NCI-H446 treated with DMSO at 0.1 percent for 48 hours (cell line): Measurements from ENCODE around the gene TMEM255A.
"Not testable (repeated sequence)": the region's sequence is repeated elsewhere in the genome, so short reads cannot be mapped to it uniquely, and the experiment has no call there.

Source experiments
- DNase-seq: peaks from one replicate; lab custom pipeline; 2025; lab: John Stamatoyannopoulos, UW

The TMEM255A gene

DNA sequence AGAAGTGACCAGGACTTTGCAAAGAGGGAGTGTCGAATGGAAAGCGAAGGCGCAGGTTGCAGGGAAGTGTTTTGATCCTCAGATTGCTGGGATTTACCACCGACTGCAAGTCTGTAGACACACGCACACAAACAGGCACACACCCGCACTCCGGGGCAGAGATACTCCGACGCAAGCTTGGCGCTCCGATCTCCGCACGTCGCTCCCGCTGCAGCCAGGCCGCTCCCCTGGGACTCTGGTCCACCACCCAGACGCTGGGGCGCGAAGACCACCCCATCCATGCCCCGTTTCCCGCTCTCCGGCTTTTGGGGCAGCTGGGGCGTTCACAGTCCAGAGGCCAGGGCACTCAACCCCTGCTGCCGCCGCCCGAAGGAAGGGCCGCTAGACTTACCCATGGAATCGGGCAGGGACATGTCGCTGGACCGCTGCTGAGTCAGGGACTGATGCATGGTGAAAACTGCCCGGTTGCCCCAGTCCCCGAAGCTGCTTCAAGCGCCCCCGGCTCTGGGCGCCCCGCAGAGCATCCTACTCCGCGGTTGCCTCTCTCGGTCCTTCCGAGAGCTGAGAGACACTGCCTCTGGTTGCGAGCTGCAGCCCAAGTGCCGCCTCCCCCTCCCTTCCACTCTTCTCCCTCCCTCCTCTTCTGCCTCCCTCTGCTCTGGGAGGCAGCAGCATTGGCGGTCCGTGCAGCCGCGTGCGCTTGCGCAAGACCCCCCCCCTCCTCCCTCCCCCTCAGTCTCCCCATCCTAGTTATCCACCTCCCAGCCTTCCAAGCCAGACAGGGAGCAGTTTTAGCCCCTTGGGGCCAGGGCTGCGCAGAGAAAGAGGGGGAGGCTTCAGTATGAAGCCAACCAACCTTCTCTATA is at the start of gene TMEM255A:
Gene TMEM255A (minus strand): TSS at position 601 of the 866 bp plus-strand sequence. CDS start 152 bp downstream, at position 449.
- DNase-seq, result no peak

GRCh38 chrX:120358737-120359456 is 47.6 kb upstream of the TMEM255A start:
- no peak for DNase-seq

- no peak for DNase-seq
Measured at GRCh38 chrX:120357186-120357585, 45.9 kb upstream of the TMEM255A start.

- no peak for DNase-seq
Measured at GRCh38 chrX:120356084-120356483, 44.8 kb upstream of the TMEM255A start.

DNA sequence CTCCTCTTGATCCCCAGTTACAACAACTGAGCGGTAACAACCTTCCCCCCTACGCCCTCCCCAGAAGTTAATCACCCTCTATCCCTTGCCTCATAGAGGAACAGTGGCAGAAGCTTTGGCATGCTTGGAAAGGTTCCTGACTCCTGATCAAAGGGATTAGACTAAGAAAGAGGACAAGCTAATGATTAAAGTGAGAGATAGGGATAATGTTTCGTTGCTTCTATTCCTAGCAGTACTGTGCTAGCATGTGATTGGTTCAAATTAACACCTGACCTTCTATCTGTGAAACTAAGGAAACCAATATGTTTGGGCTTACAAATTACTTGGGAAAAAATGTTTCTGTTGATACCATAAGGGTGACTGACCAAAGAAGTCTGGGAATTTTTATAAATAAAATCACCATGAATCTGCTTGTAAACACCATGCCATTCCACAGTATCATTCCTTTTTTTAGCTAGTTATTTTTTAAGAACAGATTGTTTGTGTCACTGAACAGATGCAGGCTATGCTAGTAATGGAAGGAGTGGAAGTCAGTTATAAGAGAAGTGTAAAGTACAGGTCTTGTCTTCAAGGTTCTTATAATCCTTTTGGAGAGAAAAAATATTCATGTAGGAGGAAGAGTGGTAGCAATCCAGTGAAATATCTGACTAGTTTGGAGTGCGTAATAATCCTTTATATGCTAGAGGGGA is 39.3 kb upstream of the TMEM255A start:
- DNase-seq, result no peak

DNA sequence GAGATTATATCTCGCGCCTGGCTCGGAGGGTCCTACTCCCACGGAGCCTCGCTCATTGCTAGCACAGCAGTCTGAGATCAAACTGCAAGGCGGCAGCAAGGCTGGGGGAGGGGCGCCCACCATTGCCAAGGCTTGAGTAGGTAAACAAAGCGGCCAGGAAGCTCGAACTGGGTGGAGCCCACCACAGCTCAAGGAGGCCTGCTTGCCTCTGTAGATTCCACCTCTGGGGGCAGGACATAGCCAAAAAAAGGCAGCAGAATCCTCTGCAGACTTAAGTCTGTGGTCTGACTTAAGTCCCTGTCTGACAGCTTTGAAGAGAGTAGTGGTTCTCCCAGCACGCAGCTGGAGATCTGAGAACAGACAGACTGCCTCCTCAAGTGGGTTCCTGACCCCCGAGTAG is 33.3 kb upstream of the TMEM255A start:
- not testable (repeated sequence) for DNase-seq

GRCh38 chrX:120336899-120337298 is 25.6 kb upstream of the TMEM255A start:
- DNase-seq, result no peak

GRCh38 chrX:120335289-120335688 is 24.0 kb upstream of the TMEM255A start:
- DNase-seq, result no peak

DNA sequence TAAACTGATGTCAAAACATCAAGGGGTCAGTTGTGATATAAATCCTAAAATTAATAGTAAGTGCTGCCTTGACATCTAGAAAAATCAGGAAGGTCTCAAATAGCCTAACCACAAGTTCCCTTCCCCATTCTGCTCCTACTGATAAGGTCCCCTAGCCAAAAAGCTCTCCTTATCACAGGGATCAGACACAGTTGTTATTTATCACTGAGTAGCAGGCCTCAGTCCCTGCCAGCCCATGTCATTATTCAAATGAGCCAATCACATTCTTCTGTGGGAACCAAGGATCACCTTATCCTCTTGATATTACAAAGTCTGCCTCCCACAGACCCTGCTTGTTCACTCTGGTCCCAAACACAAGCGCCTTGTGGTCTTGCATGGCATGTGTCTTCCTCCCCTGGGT is 23.3 kb upstream of the TMEM255A start:
- DNase-seq, result no peak

DNA sequence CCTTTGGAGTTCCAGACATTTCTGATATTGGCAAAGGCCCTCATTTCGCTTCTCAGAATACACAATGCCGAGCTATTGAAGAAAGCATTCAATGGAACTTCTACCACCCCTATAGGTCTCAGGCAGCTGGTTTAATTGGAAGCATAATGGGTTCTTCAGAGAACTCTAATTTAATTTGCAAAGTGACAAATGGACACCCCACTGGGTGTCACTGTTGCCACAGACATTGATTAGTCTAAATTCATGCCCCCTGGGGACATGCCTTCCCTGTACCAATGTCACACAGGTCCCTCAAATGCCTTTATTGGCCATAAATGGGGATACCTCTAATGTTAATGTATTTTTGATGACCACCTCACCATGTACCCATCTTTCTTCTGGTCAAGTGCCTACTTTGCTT is 22.9 kb upstream of the TMEM255A start:
- no peak for DNase-seq

DNA sequence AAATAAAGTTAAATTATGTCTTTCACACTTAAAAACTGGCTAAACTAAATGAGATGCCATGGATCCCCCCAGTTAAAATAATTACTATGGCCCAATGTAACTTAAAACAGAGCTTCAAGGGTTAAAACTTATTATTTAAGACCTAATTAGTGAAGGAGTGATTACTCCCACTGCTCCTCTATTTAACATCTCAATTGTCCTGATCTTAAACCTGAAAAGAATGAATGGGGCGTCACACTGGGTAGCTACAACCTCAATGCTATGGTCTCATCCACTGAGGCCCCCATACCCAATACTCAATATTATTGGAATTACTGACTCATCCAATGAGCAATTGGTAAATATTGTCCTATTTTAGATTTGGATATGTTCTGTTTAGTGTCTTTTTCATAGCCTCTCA is 21.1 kb upstream of the TMEM255A start:
- no peak for DNase-seq

DNA sequence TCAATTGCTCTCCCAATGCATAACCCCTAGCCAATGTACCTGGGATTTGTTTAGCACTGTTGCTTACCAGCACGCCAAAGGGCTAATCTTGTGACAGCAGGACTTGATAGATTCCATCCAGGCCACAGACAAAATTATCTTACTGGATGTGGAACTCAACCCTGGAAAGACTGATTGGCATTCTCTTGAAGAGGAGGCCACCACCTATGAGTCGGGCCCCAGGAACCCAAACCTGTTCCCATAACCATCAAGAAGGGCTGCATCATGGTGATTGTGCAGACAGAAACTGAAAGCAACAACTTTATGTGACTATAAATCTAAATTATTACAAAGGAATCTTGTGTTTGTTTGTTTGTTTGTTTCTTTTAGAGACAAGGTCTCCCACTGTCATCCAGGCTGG is 19.9 kb upstream of the TMEM255A start:
- DNase-seq, result no peak

DNA sequence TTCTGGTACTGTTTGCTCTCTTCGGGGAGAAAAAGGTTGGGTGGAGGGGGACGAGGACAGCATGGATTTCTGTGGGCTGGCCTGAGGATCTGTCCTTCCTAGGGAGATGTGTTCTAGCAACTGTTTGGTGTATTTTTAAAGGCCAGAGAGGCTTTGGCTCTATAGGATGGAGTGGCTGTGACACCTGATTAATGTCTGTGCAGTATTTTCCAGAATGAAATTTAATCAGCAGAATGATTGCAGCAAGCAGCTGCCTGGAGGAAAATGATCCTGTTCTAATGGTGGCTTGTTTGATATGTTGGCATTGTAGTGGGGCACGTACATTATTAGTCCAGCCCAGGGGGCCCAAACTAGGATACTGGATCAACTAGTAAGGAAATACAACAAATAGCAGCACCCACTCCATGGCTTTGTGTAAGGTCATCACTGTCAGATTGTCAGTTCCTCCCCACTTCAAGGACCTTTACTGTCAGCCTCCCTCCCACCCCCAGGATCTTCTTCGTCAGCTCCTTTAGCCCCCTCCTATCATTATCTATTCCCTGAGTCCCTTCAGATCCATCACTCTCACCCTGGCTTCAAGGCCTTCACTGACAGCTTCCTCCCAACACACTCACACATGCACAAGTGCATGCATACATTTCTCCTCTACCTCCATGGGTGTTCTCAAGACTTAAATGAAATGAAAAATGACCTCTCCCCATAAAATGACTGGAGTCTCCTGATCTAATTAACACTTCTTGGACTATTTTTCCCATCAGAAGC is 10.4 kb upstream of the TMEM255A start:
- no peak for DNase-seq

DNA sequence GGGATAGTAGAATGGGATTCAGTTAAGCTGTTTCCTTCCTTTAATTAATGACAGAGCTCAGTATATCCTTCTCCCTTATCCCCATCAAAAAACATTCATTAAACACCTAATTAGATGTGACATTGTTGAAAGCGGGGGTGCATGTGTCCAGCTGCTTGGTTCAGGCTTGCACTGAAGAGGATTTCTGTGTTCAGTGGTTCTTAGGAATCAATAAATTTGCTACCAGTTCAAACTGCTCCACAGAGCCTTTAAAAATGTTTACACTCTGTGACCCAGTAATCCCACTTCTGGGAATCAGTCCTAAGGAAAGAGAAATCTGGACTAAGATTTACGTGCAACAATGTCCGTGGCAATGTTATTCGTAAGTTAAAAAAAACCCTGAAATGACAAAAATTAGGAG is 7.2 kb upstream of the TMEM255A start:
- DNase-seq, result no peak

DNA sequence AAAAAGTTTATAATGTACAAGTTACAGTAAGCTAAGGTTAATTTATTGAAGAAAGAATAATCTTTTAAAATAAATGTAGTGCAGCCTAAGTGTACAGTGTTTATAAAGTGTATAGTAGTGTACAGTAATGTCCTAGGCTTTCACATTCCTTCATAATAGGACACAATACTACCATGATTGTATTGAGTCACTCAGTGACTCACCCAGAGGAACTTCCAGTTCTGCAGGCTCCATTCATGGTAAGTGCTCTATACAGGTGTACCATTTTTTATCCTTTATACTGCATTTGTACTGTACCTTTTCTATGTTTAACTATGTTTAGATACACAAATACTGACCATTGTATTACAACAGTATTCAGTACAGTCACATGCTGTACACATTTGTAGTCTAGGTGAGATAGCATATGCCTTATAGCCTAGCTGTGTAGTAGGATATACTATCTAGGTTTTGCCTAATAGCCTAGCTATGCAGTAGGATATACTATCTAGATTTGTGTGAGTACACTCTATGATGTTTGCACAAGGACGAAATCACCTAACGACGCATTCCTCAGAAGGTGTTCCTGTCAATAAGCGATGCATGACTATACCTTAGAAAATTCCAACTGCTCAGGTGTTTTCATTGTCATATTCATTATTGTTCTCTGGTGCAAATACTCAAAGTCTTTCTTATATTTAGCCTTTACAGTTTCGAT is 5.5 kb upstream of the TMEM255A start:
- no peak for DNase-seq

GRCh38 chrX:120315776-120316175 is 4.5 kb upstream of the TMEM255A start:
- DNase-seq, result no peak

DNA sequence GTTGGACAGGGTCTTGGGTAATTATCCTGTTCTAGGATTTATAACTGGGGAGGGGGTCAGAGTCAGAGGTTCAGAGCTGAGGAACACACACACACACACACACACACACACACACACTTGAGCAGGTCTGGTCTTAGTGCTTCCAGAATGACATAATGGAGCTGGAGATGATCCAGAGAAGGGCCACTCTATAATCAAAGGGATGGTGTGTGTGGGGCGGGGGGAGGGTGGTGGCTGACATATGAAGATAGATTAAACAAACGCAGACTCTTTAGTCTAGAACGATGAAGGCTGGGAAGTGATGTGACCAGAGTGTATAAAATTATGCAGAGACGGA is 434 bp upstream of the TMEM255A start:
- no peak for DNase-seq

DNA sequence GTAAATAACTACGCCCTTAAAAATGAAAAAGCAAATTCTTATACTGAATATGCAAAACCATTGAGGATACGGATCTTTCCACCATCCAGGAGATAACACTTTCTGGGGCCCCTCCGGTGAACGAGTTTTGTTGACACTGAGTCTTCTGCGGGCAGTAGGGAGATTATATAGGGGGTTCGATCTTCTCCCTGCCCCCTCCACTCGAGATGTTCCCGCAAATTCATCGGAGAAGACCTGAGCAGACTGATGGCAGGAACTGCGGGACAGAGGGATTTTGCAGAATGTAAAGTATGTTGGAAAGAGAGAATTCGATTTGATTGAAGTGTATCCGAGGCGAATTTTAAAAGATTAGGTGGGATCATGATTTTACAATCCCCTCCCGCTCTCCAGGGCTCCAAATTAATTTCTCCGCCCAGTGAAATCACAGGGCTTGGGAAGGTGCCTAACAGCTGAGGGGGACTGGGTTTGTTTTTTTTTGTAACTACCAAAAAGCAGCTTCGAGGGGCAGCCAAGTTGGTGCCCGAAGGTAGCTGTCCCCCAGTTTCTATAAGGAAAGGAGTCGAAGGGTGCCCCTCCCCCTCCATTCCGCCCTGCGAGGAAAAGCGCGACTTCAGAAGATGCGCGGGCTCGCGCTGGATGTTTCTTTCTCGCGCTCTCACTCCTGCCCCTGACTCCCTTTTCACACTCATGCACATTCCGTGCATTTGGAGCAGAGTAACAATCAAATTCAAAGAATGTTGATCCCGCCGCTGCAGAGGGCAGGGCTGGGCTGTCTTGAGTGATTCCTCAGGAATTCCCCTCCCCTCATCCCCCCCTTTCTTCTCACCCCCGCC is 1.2 kb downstream of the TMEM255A start:
- no peak for DNase-seq

DNA sequence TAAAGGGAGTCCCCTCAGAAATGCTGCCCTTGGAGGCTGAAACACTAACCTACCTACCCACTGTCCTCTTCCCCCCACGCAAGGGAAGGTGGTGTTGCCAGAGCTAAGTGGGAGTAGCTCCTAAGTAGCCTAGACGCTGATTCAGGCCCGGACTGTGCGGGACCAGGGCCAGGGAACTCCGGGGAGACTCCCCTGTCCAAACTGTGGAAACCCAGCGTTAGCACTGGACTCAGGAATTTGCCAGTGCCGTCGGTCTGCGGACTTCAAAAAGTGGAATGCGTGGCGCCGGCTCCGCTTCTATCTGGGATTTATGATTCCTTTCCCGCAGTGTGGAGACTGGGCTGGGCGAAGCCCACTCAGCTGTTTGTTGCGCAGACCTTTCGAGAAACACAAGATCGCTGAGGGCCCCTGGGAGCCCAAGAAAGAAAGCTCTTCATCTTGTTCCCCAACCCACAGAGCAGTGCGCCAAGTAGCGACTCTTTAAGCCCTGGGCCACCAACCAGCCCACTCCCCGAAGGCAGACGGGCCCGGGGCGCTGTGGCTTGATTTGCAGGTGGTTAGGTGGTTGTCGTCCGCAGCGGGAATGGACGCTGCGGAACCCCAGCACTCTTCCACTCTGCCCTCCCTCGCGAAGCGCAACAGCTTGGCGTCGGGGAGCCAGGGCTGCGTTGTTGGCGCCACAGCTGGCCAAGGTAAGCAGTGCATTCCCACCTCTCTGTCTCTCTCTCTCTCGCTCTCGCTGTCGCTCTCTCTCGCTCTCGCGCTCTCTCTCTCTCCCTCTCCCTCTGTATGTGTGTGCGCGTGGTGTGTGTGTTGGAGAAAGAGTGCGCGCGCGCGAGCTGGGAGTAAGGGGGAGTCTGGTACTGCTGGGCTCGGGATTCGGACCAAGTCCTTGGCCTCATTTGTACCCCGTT is 2.0 kb downstream of the TMEM255A start:
- DNase-seq, result no peak

DNA sequence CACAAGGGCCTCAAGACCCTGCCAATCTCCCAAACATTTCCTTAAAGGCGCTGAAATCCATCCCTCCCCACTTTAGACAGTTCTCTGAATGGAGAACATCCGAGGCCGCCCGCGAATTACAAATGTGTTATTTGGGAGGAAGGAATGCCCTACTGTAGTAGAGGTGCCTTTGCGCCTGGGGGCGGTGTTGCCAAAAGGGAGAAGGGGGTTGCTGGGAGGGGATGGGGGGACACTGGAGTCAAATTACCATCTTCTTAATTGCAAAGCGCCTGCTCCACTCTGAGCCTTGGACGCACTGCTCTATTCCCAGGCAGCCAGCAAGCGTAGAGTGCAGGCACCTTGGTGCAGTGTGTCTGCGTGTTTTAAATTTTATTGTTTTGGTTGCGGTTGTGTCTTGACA is 2.7 kb downstream of the TMEM255A start:
- DNase-seq, result no peak
